Heart left ventricle (tissue), 13 donors: ENCODE data around the gene ARHGEF37.

Experiments
- POLR2A ChIP-seq, 2 donors: fragments of 450-650 bp; IDR thresholded peaks; one replicate each; pipeline ENCODE4 v1.6.1; 2017; ENCODE audit warnings: antibody characterized with exemption in 2 of 2, mild to moderate bottlenecking in 2 of 2, moderate library complexity in 2 of 2
- TF ChIP-seq, protein P1 (sequence below), 12 donors: fragments of 200-600 bp; sonication (generic) in 4 of 12; IDR thresholded peaks; one replicate each; pipeline versions ENCODE4 v1.5.0 to v1.8.0; 2018 to 2022; ENCODE audit warnings: antibody characterized with exemption in 12 of 12, mild to moderate bottlenecking in 5 of 12
- donor health status: ischemic (EF 13 %, LVEDD 7.1; RV severe dilation, severe dysfunction).
- donor health status: DM: no; HTN: yes; CAD: no.
- donor health status: DM: no; HTN: no; CAD: no.
- donor health status: ischemic (EF 25% LVEDD 6.9; RV normal size, moderate dysfunction).
- donor health status: ischemic (EF 25% LVEDD 5.7; RV mildly dilated, moderate dysfunction).
- donor health status: ischemic (EF 35%, LVEDD 5.7; RV mildly dilated, moderate dysfunction).
- donor health status: nonischemic (EF 11% LVEDD 7.7; RV severe dilation, severe dysfunction).
- donor health status: DM: yes; HTN: yes; CAD: no.
- donor health status: PGD.
- donor health status: ischemic (EF 29% LVEDD 5.4; RV normal size, mild dysfunction).
- donor health status: nonischemic (EF 23%, LVEDD 6.1; RV moderate dilation, normal function).

DNA sequence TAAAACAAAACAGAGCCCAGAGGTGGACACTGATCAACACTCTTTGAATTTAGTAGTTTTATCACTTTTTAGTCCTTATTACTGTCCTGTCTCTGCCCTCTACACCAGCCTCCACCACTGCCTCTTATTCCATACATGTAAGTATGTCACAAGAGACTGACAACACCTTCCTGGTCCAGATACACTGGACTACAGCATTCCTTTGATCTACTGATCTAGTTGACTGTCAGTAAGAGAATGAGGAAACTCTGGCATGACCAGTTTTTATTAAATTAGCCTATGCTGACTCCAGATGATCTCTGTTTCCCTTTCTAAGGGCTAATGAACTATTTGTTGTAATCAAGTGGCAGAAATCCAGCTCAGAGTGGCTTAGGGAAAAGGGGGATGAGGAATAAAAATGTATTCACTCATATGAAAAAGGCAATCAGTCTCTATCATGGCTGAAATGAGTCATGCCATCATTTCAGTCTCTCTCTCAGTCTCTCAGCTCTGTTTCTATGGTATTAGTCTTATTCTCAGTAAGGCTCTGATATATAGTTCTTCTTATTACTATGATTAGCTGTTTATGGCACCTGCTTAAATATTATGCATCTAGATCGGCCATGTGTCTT is 5.5 kb downstream of the ARHGEF37 start:
- TF ChIP-seq, protein P1, sequence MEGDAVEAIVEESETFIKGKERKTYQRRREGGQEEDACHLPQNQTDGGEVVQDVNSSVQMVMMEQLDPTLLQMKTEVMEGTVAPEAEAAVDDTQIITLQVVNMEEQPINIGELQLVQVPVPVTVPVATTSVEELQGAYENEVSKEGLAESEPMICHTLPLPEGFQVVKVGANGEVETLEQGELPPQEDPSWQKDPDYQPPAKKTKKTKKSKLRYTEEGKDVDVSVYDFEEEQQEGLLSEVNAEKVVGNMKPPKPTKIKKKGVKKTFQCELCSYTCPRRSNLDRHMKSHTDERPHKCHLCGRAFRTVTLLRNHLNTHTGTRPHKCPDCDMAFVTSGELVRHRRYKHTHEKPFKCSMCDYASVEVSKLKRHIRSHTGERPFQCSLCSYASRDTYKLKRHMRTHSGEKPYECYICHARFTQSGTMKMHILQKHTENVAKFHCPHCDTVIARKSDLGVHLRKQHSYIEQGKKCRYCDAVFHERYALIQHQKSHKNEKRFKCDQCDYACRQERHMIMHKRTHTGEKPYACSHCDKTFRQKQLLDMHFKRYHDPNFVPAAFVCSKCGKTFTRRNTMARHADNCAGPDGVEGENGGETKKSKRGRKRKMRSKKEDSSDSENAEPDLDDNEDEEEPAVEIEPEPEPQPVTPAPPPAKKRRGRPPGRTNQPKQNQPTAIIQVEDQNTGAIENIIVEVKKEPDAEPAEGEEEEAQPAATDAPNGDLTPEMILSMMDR (IDR thresholded peaks at IDR 0.05) = no peak
- no peak for TF ChIP-seq POLR2A (IDR thresholded peaks at IDR 0.05)
